ENCODE results near the gene SAMD4A.
A peak's percentile ranks its signal among the peaks of the same experiment; 100 is the strongest.

DNA sequence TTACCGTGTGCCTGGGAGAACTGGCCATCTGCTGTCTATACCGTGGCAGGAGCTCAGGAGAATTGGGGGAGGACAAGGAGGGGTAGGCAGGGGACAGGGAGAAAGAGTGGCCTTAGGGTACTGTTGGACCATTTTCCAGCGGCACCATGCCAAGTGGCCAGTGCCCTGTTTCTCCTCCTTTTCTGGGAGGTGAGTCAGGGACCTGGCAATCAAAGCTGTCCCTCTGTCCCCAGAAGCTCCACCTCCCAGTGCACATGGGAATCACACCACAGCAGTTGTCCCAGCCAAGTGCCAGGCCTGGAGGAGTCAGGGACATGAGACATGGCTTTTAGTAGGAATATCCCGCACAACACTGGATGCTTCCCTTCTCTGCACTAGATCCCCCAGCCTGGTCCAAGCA, 217.7 kb downstream of the SAMD4A start:
- TF ChIP-seq POLR2A (IDR thresholded peaks at IDR 0.05): peak in 1 of 2 donors; percentile 34
- TF ChIP-seq, protein P1, sequence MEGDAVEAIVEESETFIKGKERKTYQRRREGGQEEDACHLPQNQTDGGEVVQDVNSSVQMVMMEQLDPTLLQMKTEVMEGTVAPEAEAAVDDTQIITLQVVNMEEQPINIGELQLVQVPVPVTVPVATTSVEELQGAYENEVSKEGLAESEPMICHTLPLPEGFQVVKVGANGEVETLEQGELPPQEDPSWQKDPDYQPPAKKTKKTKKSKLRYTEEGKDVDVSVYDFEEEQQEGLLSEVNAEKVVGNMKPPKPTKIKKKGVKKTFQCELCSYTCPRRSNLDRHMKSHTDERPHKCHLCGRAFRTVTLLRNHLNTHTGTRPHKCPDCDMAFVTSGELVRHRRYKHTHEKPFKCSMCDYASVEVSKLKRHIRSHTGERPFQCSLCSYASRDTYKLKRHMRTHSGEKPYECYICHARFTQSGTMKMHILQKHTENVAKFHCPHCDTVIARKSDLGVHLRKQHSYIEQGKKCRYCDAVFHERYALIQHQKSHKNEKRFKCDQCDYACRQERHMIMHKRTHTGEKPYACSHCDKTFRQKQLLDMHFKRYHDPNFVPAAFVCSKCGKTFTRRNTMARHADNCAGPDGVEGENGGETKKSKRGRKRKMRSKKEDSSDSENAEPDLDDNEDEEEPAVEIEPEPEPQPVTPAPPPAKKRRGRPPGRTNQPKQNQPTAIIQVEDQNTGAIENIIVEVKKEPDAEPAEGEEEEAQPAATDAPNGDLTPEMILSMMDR (IDR thresholded peaks at IDR 0.05): no peak
